A549 (cell line): Measurements from ENCODE around the gene BCL2L2. TPM values are rescaled to one million over a fixed set of nuclear protein-coding genes. Genes with fewer than 3 reads are reported as not detected.
A peak's percentile ranks its signal among the peaks of the same experiment; 100 is the strongest.

Experiments used
- ATOH8 ChIP-seq: fragments of 250-450 bp; sonication (Bioruptor Pico); IDR thresholded peaks from 2 replicates; pipeline ENCODE4 v1.5.0; 2020; ENCODE audit warnings: low read depth, mild to moderate bottlenecking, moderate library complexity
- BCL3 ChIP-seq: fragments of >200 bp; sonication (Bioruptor Twin); formaldehyde crosslinking; IDR thresholded peaks from 3 replicates; pipeline ENCODE4 v1.6.1; 2016
- CBX2 ChIP-seq: fragments of 200-600 bp; sonication (generic); IDR thresholded peaks from 2 replicates; pipeline ENCODE4 v1.6.1; 2016; ENCODE audit warnings: low read depth, mild to moderate bottlenecking, borderline replicate concordance
- CTCF ChIP-seq: fragments of >200 bp; sonication (Bioruptor Twin); formaldehyde crosslinking; IDR thresholded peaks from 3 replicates; pipeline ENCODE4 v1.5.1; 2016
- E2F6 ChIP-seq: IDR thresholded peaks from 2 replicates; pipeline ENCODE4 v1.6.1; 2012; ENCODE audit warnings: low read depth, borderline replicate concordance
- EHMT2 ChIP-seq: fragments of 200-600 bp; sonication (generic); IDR thresholded peaks from 2 replicates; pipeline ENCODE4 v1.6.1; 2016; ENCODE audit warnings: antibody characterized with exemption, low read depth, mild to moderate bottlenecking, moderate library complexity
- ELK1 ChIP-seq: fragments of 150-350 bp; IDR thresholded peaks from 2 replicates; pipeline ENCODE4 v1.6.1; 2014; ENCODE audit warnings: low read depth, mild to moderate bottlenecking, low read length
- EP300 ChIP-seq, 2 experiments: fragments of >200 bp; sonication (Bioruptor Twin); formaldehyde crosslinking; IDR thresholded peaks; 2 replicates in 1 of 2; 3 replicates in 1 of 2; pipeline ENCODE4 v1.6.1; 2016 to 2017
- FOSL2 ChIP-seq, 2 experiments: fragments of 450-650 bp in 1 of 2; fragments of >200 bp in 1 of 2; sonication (Bioruptor Twin) in 1 of 2; formaldehyde crosslinking; IDR thresholded peaks; 2 replicates each; pipeline versions ENCODE4 v1.5.0 to v1.6.1; 2016 to 2020; ENCODE audit warnings: mild to moderate bottlenecking in 1 of 2, moderate library complexity in 1 of 2
- HEYL ChIP-seq: fragments of 250-450 bp; sonication (Bioruptor Pico); IDR thresholded peaks from 2 replicates; pipeline ENCODE4 v1.8.0; 2021; ENCODE audit warnings: mild to moderate bottlenecking, moderate library complexity
- HOXB13 ChIP-seq: fragments of 250-450 bp; sonication (Bioruptor Pico); IDR thresholded peaks from 2 replicates; pipeline ENCODE4 v1.5.0; 2020; ENCODE audit warnings: low read depth, mild to moderate bottlenecking, moderate library complexity
- HOXB5 ChIP-seq: fragments of 250-450 bp; sonication (Bioruptor Pico); IDR thresholded peaks from 2 replicates; pipeline ENCODE4 v1.5.0; 2020; ENCODE audit warnings: mild to moderate bottlenecking, moderate library complexity
- JUN ChIP-seq, 2 experiments: fragments of >200 bp; sonication (Bioruptor Twin); formaldehyde crosslinking; IDR thresholded peaks; 2 replicates in 1 of 2; 3 replicates in 1 of 2; pipeline ENCODE4 v1.6.1; 2016 to 2017
- MAFK ChIP-seq: fragments of 450-650 bp; IDR thresholded peaks from 2 replicates; pipeline ENCODE4 v1.6.1; 2014; ENCODE audit not compliant: partially characterized antibody
- MAX ChIP-seq: IDR thresholded peaks from 2 replicates; pipeline ENCODE4 v1.6.1; 2012
- NFE2L2 ChIP-seq: fragments of 150-350 bp; conservative IDR thresholded peaks from 2 replicates; pipeline ENCODE4 v1.6.1; 2014; ENCODE audit warnings: low read length
- NPAS2 ChIP-seq: fragments of 250-450 bp; sonication (Bioruptor Pico); IDR thresholded peaks from 2 replicates; pipeline ENCODE4 v1.8.0; 2022; ENCODE audit warnings: mild to moderate bottlenecking, moderate library complexity, borderline replicate concordance
- PBX3 ChIP-seq: IDR thresholded peaks from 2 replicates; pipeline ENCODE4 v1.6.1; 2012
- PHF8 ChIP-seq: fragments of 200-600 bp; sonication (generic); IDR thresholded peaks from 2 replicates; pipeline ENCODE4 v1.6.1; 2016; ENCODE audit warnings: low read depth, mild to moderate bottlenecking, antibody characterized with exemption, moderate library complexity, borderline replicate concordance
- POLR2AphosphoS2 ChIP-seq: conservative IDR thresholded peaks from 2 replicates; pipeline ENCODE4 v1.6.1; 2012; ENCODE audit warnings: low read length, improper control_type of control experiment, inconsistent platforms
- RAD21 ChIP-seq, 2 experiments: fragments of >200 bp in 1 of 2; sonication (Bioruptor Twin) in 1 of 2; formaldehyde crosslinking in 1 of 2; IDR thresholded peaks in 1 of 2; conservative IDR thresholded peaks in 1 of 2; 2 replicates in 1 of 2; 3 replicates in 1 of 2; pipeline ENCODE4 v1.6.1; 2012 to 2018; ENCODE audit warnings: inconsistent platforms in 1 of 2
- RARB ChIP-seq: fragments of 250-450 bp; sonication (Bioruptor Pico); IDR thresholded peaks from 2 replicates; pipeline ENCODE4 v1.8.0; 2021; ENCODE audit warnings: mild to moderate bottlenecking, moderate library complexity
- REST ChIP-seq: fragments of 200-600 bp; sonication (generic); IDR thresholded peaks from 2 replicates; pipeline ENCODE4 v1.6.1; 2016; ENCODE audit warnings: antibody characterized with exemption, mild to moderate bottlenecking, moderate library complexity
- RNF2 ChIP-seq: fragments of 200-600 bp; sonication (generic); IDR thresholded peaks from 2 replicates; pipeline ENCODE4 v1.6.1; 2016; ENCODE audit warnings: low read depth, mild to moderate bottlenecking, antibody characterized with exemption, moderate library complexity, borderline replicate concordance
- SMC3 ChIP-seq: fragments of >200 bp; sonication (Bioruptor Twin); formaldehyde crosslinking; IDR thresholded peaks from 3 replicates; pipeline ENCODE4 v1.6.1; 2018; ENCODE audit warnings: inconsistent platforms
- SREBF2 ChIP-seq: fragments of 450-650 bp; IDR thresholded peaks from 2 replicates; pipeline ENCODE4 v1.6.1; 2014; ENCODE audit warnings: mild to moderate bottlenecking, moderate library complexity
- TFCP2L1 ChIP-seq: fragments of 250-450 bp; sonication (Bioruptor Pico); IDR thresholded peaks from 2 replicates; pipeline ENCODE4 v1.5.0; 2021; ENCODE audit warnings: mild to moderate bottlenecking
- USF2 ChIP-seq: fragments of 450-650 bp; IDR thresholded peaks from 2 replicates; pipeline ENCODE4 v1.6.1; 2014; ENCODE audit warnings: antibody characterized with exemption
- ZSCAN20 ChIP-seq: fragments of 250-450 bp; sonication (Bioruptor Pico); IDR thresholded peaks from 2 replicates; pipeline ENCODE4 v1.8.0; 2022; ENCODE audit warnings: mild to moderate bottlenecking, moderate library complexity
- polyA plus RNA-seq, 4 experiments: library from polyadenylated mRNA; depleted of rRNA in 3 of 4; stranded (reverse); fragments of >200 nt; fragmentation: RNase III in 1 of 4; extraction: RNeasy Plus Mini Kit Qiagen cat#74134 plus additional on column Dnase treatment in 1 of 4; gene quantifications; 2 replicates in 3 of 4; 3 replicates in 1 of 4; pipeline ENCODE4 v1.2.3, GENCODE V29; 2011 to 2017

The BCL2L2 gene
- polyA plus RNA-seq, 2 of the 4 experiments (the other 2 are of a cell fraction), result 17.8 to 25.4 TPM

GRCh38 chr14:23301969-23302289 is 4.7 kb upstream of the BCL2L2 start (continued):
- no peak for TF ChIP-seq REST
- no peak for TF ChIP-seq ELK1
- no peak for TF ChIP-seq FOSL2 (IDR thresholded peaks at IDR 0.05)
- no peak; the same call in 1 of the 2 replicates for TF ChIP-seq FOSL2 (CRISPR knock-in tag; IDR thresholded peaks at IDR 0.05)
- 0 out of 2 replicates have a peak, but pooled peaks have one; percentile 49 for TF ChIP-seq HOXB13 (CRISPR knock-in tag)
- TF ChIP-seq SMC3, result no peak
- peak; percentile 14; the same call in 1 of the 2 replicates for TF ChIP-seq NPAS2 (CRISPR knock-in tag)
- TF ChIP-seq ZSCAN20 (CRISPR knock-in tag), result no peak
- no peak for TF ChIP-seq CTCF
- TF ChIP-seq ATOH8, result peak; percentile 63; the same call in 1 of the 2 replicates
- no peak for TF ChIP-seq RAD21 (conservative IDR thresholded peaks at IDR 0.05 in 1 of 2, IDR thresholded peaks at IDR 0.05 in 1 of 2)
- no peak for TF ChIP-seq RARB (CRISPR knock-in tag)
- no peak for TF ChIP-seq EHMT2
- TF ChIP-seq RNF2, result no peak
- TF ChIP-seq E2F6, result peak; percentile 89
- TF ChIP-seq USF2, result no peak
- TF ChIP-seq NFE2L2, result no peak
- TF ChIP-seq EP300 (IDR thresholded peaks at IDR 0.05), result no peak
- no peak for TF ChIP-seq PBX3
- peak; percentile 96 for TF ChIP-seq MAX
- peak; percentile 94 for TF ChIP-seq PHF8
- TF ChIP-seq HOXB5 (CRISPR knock-in tag), result peak; percentile 72; the same call in 1 of the 2 replicates
- TF ChIP-seq SREBF2, result no peak
- TF ChIP-seq POLR2AphosphoS2, result no peak
- TF ChIP-seq TFCP2L1 (CRISPR knock-in tag), result peak; percentile 73
- peak; percentile 45; the same call in 1 of the 3 replicates for TF ChIP-seq BCL3
- no peak for TF ChIP-seq MAFK
- no peak for TF ChIP-seq HEYL (CRISPR knock-in tag)
- peak in 1 of 2 experiments; percentile 55; a peak in 2 of 5 replicates for TF ChIP-seq JUN (IDR thresholded peaks at IDR 0.05)
- TF ChIP-seq CBX2, result no peak
